HCT116 (cell line): Measurements from ENCODE around the gene TBX15. TPM values are rescaled to one million over a fixed set of nuclear protein-coding genes. Genes with fewer than 3 reads are reported as not detected.

Source experiments
- ATAC-seq: fragments of 200-7000 bp; cut with Tn5 transposase; 2 replicates; pipeline ENCODE4 v1.9.1; 2020; ENCODE audit warnings: mild to moderate bottlenecking, moderate library complexity
- BruUV-seq: library from RNA; stranded (reverse); fragments of 400-500 nt; replicated peaks from 2 replicates; lab custom pipeline; 2021; lab: Mats Ljungman, UMichigan
- CTCF ChIA-PET: fragments of 300-600 bp; sonication (Branson Sonifier 250); formaldehyde crosslinking; loops from one replicate; lab custom pipeline; 2021; ENCODE audit warnings: antibody characterized with exemption; lab: Charles Lee
- POLR2A ChIA-PET: fragments of 300-600, 350-600 bp; sonication (Branson Sonifier 250); formaldehyde crosslinking; loops from one replicate; lab custom pipeline; 2021; ENCODE audit warnings: antibody characterized with exemption; lab: Charles Lee
- RAD21 ChIA-PET, 2 experiments: fragments of 300-600 bp; sonication (Branson Sonifier 250); formaldehyde crosslinking; loops; one replicate each; lab custom pipeline; 2023; ENCODE audit warnings: low total read pairs in 2 of 2; ENCODE audit not compliant: uncharacterized antibody in 2 of 2, unreplicated experiment in 2 of 2, low non-redundant PET in 1 of 2; lab: Charles Lee
- DNase-seq: peaks from one replicate; pipeline ENCODE4 v3.0.0-alpha.2; 2010; ENCODE audit warnings: low read depth, low spot score
- H2AFZ ChIP-seq: fragments of 200-600 bp; shearing (Covaris generic), sonication (generic); 2 replicates; pipeline ENCODE4 v1.6.1; 2017; ENCODE audit warnings: low read depth, mixed run types, mixed read lengths, antibody characterized with exemption, low read length; ENCODE audit not compliant: poor library complexity, severe bottlenecking
- H3K27ac ChIP-seq: 2 replicates; pipeline ENCODE4 v1.5.1; 2012; ENCODE audit warnings: low read depth, low read length
- H3K27me3 ChIP-seq: fragments of 200-600 bp; sonication (generic); 2 replicates; pipeline ENCODE4 v1.6.1; 2016; ENCODE audit warnings: mixed run types, low read length, mixed read lengths; ENCODE audit not compliant: insufficient read depth
- H3K36me3 ChIP-seq, 2 experiments: fragments of 200-500 bp in 1 of 2; fragments of 200-600 bp in 1 of 2; sonication (Bioruptor generic) in 1 of 2; sonication (generic) in 1 of 2; 2 replicates each; pipeline versions ENCODE4 v1.5.1 to v1.6.1; 2014 to 2016; ENCODE audit warnings: low read length in 2 of 2, inconsistent platforms in 1 of 2, mixed read lengths in 1 of 2, mixed run types in 1 of 2; ENCODE audit not compliant: insufficient read depth in 2 of 2, control insufficient read depth in 1 of 2
- H3K4me1 ChIP-seq, 2 experiments: fragments of 200-600 bp in 1 of 2; sonication (generic) in 1 of 2; 2 replicates each; pipeline versions ENCODE4 v1.5.1 to v1.6.1; 2012 to 2017; ENCODE audit warnings: low read length in 2 of 2, inconsistent platforms in 1 of 2, mild to moderate bottlenecking in 1 of 2, mixed read lengths in 1 of 2, mixed run types in 1 of 2, moderate library complexity in 1 of 2; ENCODE audit not compliant: insufficient read depth in 2 of 2, control insufficient read depth in 1 of 2
- H3K4me2 ChIP-seq: fragments of 200-600 bp; sonication (generic); 2 replicates; pipeline ENCODE4 v1.6.1; 2017; ENCODE audit warnings: mixed run types, low read length, mixed read lengths
- H3K4me3 ChIP-seq, 2 experiments: fragments of 200-600 bp in 1 of 2; sonication (generic) in 1 of 2; replicated peaks in 1 of 2; 2 replicates each; pipeline ENCODE4 v1.5.1; 2011 to 2016; ENCODE audit warnings: low read length in 2 of 2, control low read depth in 1 of 2, low read depth in 1 of 2, mild to moderate bottlenecking in 1 of 2, mixed read lengths in 1 of 2, mixed run types in 1 of 2
- H3K79me2 ChIP-seq: fragments of 200-600 bp; sonication (generic); 2 replicates; pipeline ENCODE4 v1.6.1; 2017; ENCODE audit warnings: mild to moderate bottlenecking, mixed run types, low read length, moderate library complexity, mixed read lengths; ENCODE audit not compliant: insufficient read depth
- H3K9ac ChIP-seq: fragments of 200-600 bp; sonication (generic); 2 replicates; pipeline ENCODE4 v1.6.1; 2016; ENCODE audit warnings: low read length, mixed read lengths
- H3K9me2 ChIP-seq: fragments of 200-600 bp; sonication (generic), shearing (Covaris generic); 2 replicates; pipeline ENCODE4 v1.6.1; 2017; ENCODE audit warnings: mixed run types, mild to moderate bottlenecking, moderate library complexity; ENCODE audit not compliant: insufficient read depth
- H3K9me3 ChIP-seq, 2 experiments: fragments of 200-500 bp in 1 of 2; fragments of 200-600 bp in 1 of 2; sonication (Bioruptor generic) in 1 of 2; sonication (generic) in 1 of 2; 2 replicates each; pipeline ENCODE4 v1.6.1; 2014 to 2017; ENCODE audit warnings: low read length in 2 of 2, mixed read lengths in 2 of 2, inconsistent platforms in 1 of 2, low read depth in 1 of 2, mild to moderate bottlenecking in 1 of 2, mixed run types in 1 of 2, moderate library complexity in 1 of 2; ENCODE audit not compliant: control insufficient read depth in 1 of 2, insufficient read depth in 1 of 2
- H4K20me1 ChIP-seq: fragments of 200-600 bp; sonication (generic), shearing (Covaris generic); 2 replicates; pipeline ENCODE4 v1.6.1; 2017; ENCODE audit warnings: mixed run types, mild to moderate bottlenecking, moderate library complexity; ENCODE audit not compliant: insufficient read depth
- CBX3 ChIP-seq: IDR thresholded peaks from 2 replicates; pipeline ENCODE4 v1.6.1; 2012; ENCODE audit warnings: low read depth
- CEBPB ChIP-seq: IDR thresholded peaks from 2 replicates; pipeline ENCODE4 v1.6.1; 2012; ENCODE audit warnings: low read depth
- EGR1 ChIP-seq: IDR thresholded peaks from 2 replicates; pipeline ENCODE4 v1.6.1; 2012; ENCODE audit warnings: low read depth
- ELF1 ChIP-seq: IDR thresholded peaks from 2 replicates; pipeline ENCODE4 v1.6.1; 2012; ENCODE audit warnings: low read depth, borderline replicate concordance
- EZH2 ChIP-seq: fragments of 200-600 bp; sonication (generic); IDR thresholded peaks from 2 replicates; pipeline ENCODE4 v1.6.1; 2017; ENCODE audit warnings: antibody characterized with exemption, mixed run types
- EZH2phosphoT487 ChIP-seq: fragments of 200-600 bp; IDR thresholded peaks from 2 replicates; pipeline ENCODE4 v1.6.1; 2018; ENCODE audit warnings: antibody characterized with exemption, borderline replicate concordance
- FOSL1 ChIP-seq: IDR thresholded peaks from 2 replicates; pipeline ENCODE4 v1.6.1; 2012; ENCODE audit warnings: low read depth
- JUND ChIP-seq: IDR thresholded peaks from 2 replicates; pipeline ENCODE4 v1.6.1; 2012
- RAD21 ChIP-seq: IDR thresholded peaks from 2 replicates; pipeline ENCODE4 v1.6.1; 2012; ENCODE audit warnings: low read depth, mild to moderate bottlenecking
- SIN3A ChIP-seq: IDR thresholded peaks from 2 replicates; pipeline ENCODE4 v1.6.1; 2012; ENCODE audit warnings: low read depth
- SP1 ChIP-seq: IDR thresholded peaks from 2 replicates; pipeline ENCODE4 v1.6.1; 2012; ENCODE audit warnings: low read depth
- SRF ChIP-seq: IDR thresholded peaks from 2 replicates; pipeline ENCODE4 v1.6.1; 2012; ENCODE audit warnings: low read depth
- YY1 ChIP-seq: IDR thresholded peaks from 2 replicates; pipeline ENCODE4 v1.6.1; 2011; ENCODE audit warnings: low read length, low read depth, moderate library complexity, mild to moderate bottlenecking; ENCODE audit not compliant: insufficient replicate concordance; ENCODE audit errors: extremely low read depth
- ZFX ChIP-seq: fragments of 450-650 bp; IDR thresholded peaks from 2 replicates; pipeline ENCODE4 v1.6.1; 2017
- ZNF274 ChIP-seq: fragments of 200-500 bp; sonication (Bioruptor generic); IDR thresholded peaks from 2 replicates; pipeline ENCODE4 v1.6.1; 2014; ENCODE audit warnings: mild to moderate bottlenecking, low read depth, low read length, inconsistent platforms
- intact Hi-C: fragments of 100-400 bp; cut with micrococcal nuclease; formaldehyde crosslinking; loops from 2 replicates; pipeline ENCODE4 v1.10.0; 2022
- total RNA-seq: library from RNA; stranded (reverse); gene quantifications from one replicate; pipeline ENCODE4 v1.2.1, GENCODE V29; 2021; ENCODE audit not compliant: unreplicated experiment
- TF ChIP-seq, protein P1 (sequence below): IDR thresholded peaks from 2 replicates; pipeline ENCODE4 v1.6.1; 2012
- TF ChIP-seq, protein P2 (sequence below), 3 experiments: fragments of 200-600 bp in 1 of 3; sonication (generic) in 1 of 3; IDR thresholded peaks in 2 of 3; conservative IDR thresholded peaks in 1 of 3; 2 replicates each; pipeline ENCODE4 v1.5.1; 2012 to 2017; ENCODE audit warnings: low read depth in 2 of 3, low read length in 2 of 3, antibody characterized with exemption in 1 of 3, borderline replicate concordance in 1 of 3, control low read depth in 1 of 3, mild to moderate bottlenecking in 1 of 3, mixed read lengths in 1 of 3, mixed run types in 1 of 3, moderate library complexity in 1 of 3; ENCODE audit not compliant: insufficient read depth in 1 of 3
- TF ChIP-seq, protein P3 (sequence below): IDR thresholded peaks from 2 replicates; pipeline ENCODE4 v1.6.1; 2012; ENCODE audit warnings: low read depth
- TF ChIP-seq, protein P4 (sequence below): IDR thresholded peaks from 2 replicates; pipeline ENCODE4 v1.6.1; 2011; ENCODE audit warnings: mild to moderate bottlenecking, low read length, moderate library complexity; ENCODE audit not compliant: insufficient replicate concordance; ENCODE audit errors: extremely low read depth
- TF ChIP-seq, protein P5 (sequence below): IDR thresholded peaks from 2 replicates; pipeline ENCODE4 v1.6.1; 2012

TBX15 gene
- total RNA-seq, 1 experiment from 2014 or later, result not detected

DNA sequence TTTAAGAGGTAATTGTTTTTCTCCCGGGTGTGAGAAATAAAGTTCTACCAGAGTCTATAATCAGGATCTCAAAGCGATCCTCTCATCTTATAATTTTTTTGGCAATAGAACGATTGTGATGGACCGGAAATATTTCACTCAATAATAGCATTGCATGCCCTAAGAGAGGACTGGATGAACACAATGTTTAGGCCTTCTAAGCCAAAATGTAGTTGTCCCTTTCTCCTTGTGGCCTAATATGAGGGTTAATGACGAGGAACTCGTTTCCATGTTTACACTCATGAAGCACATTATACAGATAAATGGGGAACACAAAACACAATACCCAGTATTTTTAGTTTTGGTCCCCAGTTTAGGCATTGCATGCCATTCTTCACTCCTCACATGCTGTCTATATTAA lies 5.9 kb downstream of the TBX15 start:
- ChIA-PET POLR2A (no interaction called here), RAD21 (no interaction called here), CTCF (no interaction called here)
- intact Hi-C loops, result no loop called here
- BruUV-seq, result no TSS peak
- H3K27me3 ChIP-seq, result peaks cover 5% of the 10 kb centered on the region; the same call in 1 of the 2 replicates
- no peaks in the 10 kb centered on the region for H3K4me1 ChIP-seq
- no peaks in the 10 kb centered on the region; the same call in 1 of the 2 replicates for H4K20me1 ChIP-seq
- no peak overlapping the region for H2AFZ ChIP-seq
- no peak overlapping the region for H3K4me2 ChIP-seq
- no peaks in the 10 kb centered on the region for H3K9me3 ChIP-seq
- no peaks in the 10 kb centered on the region for H3K9me2 ChIP-seq
- no peak overlapping the region for H3K4me3 ChIP-seq
- ATAC-seq (no peak), DNase-seq (no peak)
- no peak overlapping the region for H3K27ac ChIP-seq
- no peak overlapping the region for H3K9ac ChIP-seq
- no peaks in the 10 kb centered on the region for H3K36me3 ChIP-seq
- no peaks in the 10 kb centered on the region for H3K79me2 ChIP-seq
- TF ChIP-seq, protein P1, sequence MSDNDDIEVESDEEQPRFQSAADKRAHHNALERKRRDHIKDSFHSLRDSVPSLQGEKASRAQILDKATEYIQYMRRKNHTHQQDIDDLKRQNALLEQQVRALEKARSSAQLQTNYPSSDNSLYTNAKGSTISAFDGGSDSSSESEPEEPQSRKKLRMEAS, result no peak
- TF ChIP-seq, protein P2, sequence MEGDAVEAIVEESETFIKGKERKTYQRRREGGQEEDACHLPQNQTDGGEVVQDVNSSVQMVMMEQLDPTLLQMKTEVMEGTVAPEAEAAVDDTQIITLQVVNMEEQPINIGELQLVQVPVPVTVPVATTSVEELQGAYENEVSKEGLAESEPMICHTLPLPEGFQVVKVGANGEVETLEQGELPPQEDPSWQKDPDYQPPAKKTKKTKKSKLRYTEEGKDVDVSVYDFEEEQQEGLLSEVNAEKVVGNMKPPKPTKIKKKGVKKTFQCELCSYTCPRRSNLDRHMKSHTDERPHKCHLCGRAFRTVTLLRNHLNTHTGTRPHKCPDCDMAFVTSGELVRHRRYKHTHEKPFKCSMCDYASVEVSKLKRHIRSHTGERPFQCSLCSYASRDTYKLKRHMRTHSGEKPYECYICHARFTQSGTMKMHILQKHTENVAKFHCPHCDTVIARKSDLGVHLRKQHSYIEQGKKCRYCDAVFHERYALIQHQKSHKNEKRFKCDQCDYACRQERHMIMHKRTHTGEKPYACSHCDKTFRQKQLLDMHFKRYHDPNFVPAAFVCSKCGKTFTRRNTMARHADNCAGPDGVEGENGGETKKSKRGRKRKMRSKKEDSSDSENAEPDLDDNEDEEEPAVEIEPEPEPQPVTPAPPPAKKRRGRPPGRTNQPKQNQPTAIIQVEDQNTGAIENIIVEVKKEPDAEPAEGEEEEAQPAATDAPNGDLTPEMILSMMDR (IDR thresholded peaks at IDR 0.05 in 2 of 3, conservative IDR thresholded peaks at IDR 0.05 in 1 of 3; ENCODE audit: borderline replicate concordance in 1 of 3, insufficient read depth in 1 of 3, low read depth in 2 of 3, low read length in 2 of 3), result no peak
- no peak for TF ChIP-seq RAD21
- TF ChIP-seq SP1, result no peak
- no peak for TF ChIP-seq SRF
- TF ChIP-seq FOSL1, result no peak
- no peak for TF ChIP-seq EZH2
- TF ChIP-seq, protein P3, sequence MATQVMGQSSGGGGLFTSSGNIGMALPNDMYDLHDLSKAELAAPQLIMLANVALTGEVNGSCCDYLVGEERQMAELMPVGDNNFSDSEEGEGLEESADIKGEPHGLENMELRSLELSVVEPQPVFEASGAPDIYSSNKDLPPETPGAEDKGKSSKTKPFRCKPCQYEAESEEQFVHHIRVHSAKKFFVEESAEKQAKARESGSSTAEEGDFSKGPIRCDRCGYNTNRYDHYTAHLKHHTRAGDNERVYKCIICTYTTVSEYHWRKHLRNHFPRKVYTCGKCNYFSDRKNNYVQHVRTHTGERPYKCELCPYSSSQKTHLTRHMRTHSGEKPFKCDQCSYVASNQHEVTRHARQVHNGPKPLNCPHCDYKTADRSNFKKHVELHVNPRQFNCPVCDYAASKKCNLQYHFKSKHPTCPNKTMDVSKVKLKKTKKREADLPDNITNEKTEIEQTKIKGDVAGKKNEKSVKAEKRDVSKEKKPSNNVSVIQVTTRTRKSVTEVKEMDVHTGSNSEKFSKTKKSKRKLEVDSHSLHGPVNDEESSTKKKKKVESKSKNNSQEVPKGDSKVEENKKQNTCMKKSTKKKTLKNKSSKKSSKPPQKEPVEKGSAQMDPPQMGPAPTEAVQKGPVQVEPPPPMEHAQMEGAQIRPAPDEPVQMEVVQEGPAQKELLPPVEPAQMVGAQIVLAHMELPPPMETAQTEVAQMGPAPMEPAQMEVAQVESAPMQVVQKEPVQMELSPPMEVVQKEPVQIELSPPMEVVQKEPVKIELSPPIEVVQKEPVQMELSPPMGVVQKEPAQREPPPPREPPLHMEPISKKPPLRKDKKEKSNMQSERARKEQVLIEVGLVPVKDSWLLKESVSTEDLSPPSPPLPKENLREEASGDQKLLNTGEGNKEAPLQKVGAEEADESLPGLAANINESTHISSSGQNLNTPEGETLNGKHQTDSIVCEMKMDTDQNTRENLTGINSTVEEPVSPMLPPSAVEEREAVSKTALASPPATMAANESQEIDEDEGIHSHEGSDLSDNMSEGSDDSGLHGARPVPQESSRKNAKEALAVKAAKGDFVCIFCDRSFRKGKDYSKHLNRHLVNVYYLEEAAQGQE, result no peak
- TF ChIP-seq CEBPB, result no peak
- no peak for TF ChIP-seq JUND
- no peak for TF ChIP-seq CBX3
- no peak for TF ChIP-seq ZFX
- TF ChIP-seq, protein P4, sequence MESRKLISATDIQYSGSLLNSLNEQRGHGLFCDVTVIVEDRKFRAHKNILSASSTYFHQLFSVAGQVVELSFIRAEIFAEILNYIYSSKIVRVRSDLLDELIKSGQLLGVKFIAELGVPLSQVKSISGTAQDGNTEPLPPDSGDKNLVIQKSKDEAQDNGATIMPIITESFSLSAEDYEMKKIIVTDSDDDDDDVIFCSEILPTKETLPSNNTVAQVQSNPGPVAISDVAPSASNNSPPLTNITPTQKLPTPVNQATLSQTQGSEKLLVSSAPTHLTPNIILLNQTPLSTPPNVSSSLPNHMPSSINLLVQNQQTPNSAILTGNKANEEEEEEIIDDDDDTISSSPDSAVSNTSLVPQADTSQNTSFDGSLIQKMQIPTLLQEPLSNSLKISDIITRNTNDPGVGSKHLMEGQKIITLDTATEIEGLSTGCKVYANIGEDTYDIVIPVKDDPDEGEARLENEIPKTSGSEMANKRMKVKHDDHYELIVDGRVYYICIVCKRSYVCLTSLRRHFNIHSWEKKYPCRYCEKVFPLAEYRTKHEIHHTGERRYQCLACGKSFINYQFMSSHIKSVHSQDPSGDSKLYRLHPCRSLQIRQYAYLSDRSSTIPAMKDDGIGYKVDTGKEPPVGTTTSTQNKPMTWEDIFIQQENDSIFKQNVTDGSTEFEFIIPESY, result no peak
- TF ChIP-seq ELF1, result no peak
- TF ChIP-seq SIN3A, result no peak
- TF ChIP-seq, protein P5, sequence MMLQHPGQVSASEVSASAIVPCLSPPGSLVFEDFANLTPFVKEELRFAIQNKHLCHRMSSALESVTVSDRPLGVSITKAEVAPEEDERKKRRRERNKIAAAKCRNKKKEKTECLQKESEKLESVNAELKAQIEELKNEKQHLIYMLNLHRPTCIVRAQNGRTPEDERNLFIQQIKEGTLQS, result no peak
- no peak for TF ChIP-seq ZNF274
- no peak for TF ChIP-seq EGR1
- TF ChIP-seq YY1, result no peak
- no peak for TF ChIP-seq EZH2phosphoT487
